ENCODE data around the gene SPNS3. TPM values are rescaled to one million over a fixed set of nuclear protein-coding genes. Genes with fewer than 3 reads are reported as not detected.

The SPNS3 gene
- total RNA-seq, 4 donors from 2014 or later: not detected

DNA sequence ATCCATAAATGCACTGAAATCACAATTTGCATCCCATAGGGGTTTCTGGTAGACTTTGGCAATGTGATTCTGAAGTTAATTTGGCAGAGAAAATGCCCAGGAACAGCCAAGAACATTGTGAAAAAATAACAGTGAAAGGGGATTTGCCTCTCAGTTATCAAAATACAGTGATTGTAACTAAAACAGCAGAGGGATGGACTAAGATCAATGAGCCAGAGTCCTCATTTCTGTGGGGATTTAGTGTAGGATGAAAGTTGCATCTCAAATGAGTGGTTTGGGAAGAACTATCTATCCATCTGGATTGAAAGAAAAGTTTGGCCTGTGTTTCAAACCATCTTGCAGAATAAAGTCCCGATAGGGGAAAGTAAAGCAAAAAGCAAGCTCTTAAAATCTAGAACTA, 93.4 kb downstream of the SPNS3 start:
- no peaks in the 10 kb centered on the region for H3K27me3 ChIP-seq
- no peak for ATAC-seq
- H3K4me1 ChIP-seq: peaks cover 0 to 17% of the 10 kb centered on the region in 2 donors
- intact Hi-C loops (cut with DNase I; ENCODE audit: low total_unique reads): no loop called here
- TF ChIP-seq POLR2A (IDR thresholded peaks at IDR 0.05): no peak
- TF ChIP-seq, protein P1, sequence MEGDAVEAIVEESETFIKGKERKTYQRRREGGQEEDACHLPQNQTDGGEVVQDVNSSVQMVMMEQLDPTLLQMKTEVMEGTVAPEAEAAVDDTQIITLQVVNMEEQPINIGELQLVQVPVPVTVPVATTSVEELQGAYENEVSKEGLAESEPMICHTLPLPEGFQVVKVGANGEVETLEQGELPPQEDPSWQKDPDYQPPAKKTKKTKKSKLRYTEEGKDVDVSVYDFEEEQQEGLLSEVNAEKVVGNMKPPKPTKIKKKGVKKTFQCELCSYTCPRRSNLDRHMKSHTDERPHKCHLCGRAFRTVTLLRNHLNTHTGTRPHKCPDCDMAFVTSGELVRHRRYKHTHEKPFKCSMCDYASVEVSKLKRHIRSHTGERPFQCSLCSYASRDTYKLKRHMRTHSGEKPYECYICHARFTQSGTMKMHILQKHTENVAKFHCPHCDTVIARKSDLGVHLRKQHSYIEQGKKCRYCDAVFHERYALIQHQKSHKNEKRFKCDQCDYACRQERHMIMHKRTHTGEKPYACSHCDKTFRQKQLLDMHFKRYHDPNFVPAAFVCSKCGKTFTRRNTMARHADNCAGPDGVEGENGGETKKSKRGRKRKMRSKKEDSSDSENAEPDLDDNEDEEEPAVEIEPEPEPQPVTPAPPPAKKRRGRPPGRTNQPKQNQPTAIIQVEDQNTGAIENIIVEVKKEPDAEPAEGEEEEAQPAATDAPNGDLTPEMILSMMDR (IDR thresholded peaks at IDR 0.05 in 4 of 5, conservative IDR thresholded peaks at IDR 0.05 in 1 of 5): no peak
- in situ Hi-C loops (cut with MboI; ENCODE audit: low sequenced_read_pairs in 4 of 4): no loop called here
- no peaks in the 10 kb centered on the region for H3K36me3 ChIP-seq
- H3K4me3 ChIP-seq: no peak overlapping the region
- no peak for DNase-seq
- H3K9me3 ChIP-seq: no peaks in the 10 kb centered on the region
- H3K27ac ChIP-seq: peak overlapping the region in 1 of 4 donors; percentile 37

DNA sequence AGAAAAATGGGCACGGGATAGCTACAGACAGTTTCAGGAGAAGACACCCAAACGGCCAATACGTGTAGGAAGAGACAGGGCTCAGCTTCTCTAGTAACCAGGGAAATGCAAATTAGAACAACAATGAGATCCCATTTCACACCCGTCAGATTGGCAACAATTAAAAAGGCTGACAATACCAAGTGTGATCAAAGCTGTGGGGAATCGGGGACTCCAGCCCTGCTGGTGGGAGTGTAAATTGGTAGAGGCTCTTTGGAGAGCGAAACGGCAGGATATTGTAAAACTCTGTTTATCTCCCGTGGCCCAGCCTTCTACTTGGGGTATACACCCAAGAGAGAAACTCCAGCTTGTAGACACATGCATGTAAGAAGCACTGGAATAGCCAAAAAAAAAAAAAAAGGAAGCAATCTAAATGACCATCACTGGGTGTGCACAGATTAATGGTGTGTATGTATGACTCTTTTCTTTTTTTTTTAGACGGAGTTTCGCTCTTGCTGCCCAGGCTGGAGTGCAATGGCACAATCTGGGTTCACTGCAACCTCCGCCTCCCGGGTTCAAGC, 93.9 kb downstream of the SPNS3 start:
- H3K27ac ChIP-seq: peak overlapping the region in 2 of 4 donors; percentile 9 to 26
- no peak for DNase-seq
- H3K27me3 ChIP-seq: no peaks in the 10 kb centered on the region
- TF ChIP-seq, protein P1 (IDR thresholded peaks at IDR 0.05 in 4 of 5, conservative IDR thresholded peaks at IDR 0.05 in 1 of 5): no peak
- no peak for TF ChIP-seq POLR2A (IDR thresholded peaks at IDR 0.05)
- H3K9me3 ChIP-seq: no peaks in the 10 kb centered on the region
- no peak overlapping the region for H3K4me3 ChIP-seq
- in situ Hi-C loops (cut with MboI; ENCODE audit: low sequenced_read_pairs in 4 of 4): no loop called here
- H3K4me1 ChIP-seq: peaks cover 0 to 17% of the 10 kb centered on the region in 2 donors
- no peaks in the 10 kb centered on the region for H3K36me3 ChIP-seq
- ATAC-seq: no peak
- intact Hi-C loops (cut with DNase I; ENCODE audit: low total_unique reads): no loop called here

DNA sequence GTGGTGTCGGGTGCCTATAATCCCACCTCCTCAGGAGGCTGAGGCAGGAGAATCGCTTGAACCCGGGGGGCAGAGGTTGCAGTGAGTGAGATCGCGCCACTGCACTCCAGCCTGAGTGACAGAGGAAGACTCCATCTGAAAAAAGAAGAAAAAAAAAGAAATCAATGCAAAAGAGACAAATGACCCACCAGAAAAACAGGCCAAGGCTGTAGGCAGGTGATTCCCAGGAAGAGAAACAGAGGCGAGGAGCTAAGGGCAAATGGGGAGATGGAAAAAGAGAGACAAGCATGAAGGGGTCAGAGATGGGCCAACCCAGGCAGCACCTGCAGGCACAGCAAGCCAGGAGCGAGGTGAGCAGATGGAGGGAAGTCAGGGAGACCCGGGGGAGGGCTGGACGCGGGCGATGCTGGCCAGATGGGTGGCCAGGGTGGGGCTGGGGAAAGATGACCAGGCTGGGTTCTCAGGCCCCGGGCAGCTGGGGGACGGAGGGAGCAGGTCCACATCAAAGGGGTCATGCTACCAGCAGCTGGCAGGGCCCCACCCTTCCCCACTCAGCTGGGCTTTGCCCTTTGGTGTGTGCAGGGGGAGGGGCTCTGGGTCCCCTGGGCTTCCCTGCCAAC, 95.9 kb downstream of the SPNS3 start:
- DNase-seq (no peak), ATAC-seq (no peak)
- no peak overlapping the region for H3K4me3 ChIP-seq
- H3K27me3 ChIP-seq: no peaks in the 10 kb centered on the region
- intact Hi-C loops (cut with DNase I; ENCODE audit: low total_unique reads): no loop called here
- no peaks in the 10 kb centered on the region for H3K9me3 ChIP-seq
- no peaks in the 10 kb centered on the region for H3K36me3 ChIP-seq
- H3K27ac ChIP-seq: peak overlapping the region in 3 of 4 donors; percentile 63 to 76 (median 71)
- in situ Hi-C loops (cut with MboI; ENCODE audit: low sequenced_read_pairs in 4 of 4): no loop called here
- no peak for TF ChIP-seq POLR2A (IDR thresholded peaks at IDR 0.05)
- TF ChIP-seq, protein P1 (IDR thresholded peaks at IDR 0.05 in 4 of 5, conservative IDR thresholded peaks at IDR 0.05 in 1 of 5): no peak
- H3K4me1 ChIP-seq: peaks cover 4 to 28% of the 10 kb centered on the region in 2 donors

DNA sequence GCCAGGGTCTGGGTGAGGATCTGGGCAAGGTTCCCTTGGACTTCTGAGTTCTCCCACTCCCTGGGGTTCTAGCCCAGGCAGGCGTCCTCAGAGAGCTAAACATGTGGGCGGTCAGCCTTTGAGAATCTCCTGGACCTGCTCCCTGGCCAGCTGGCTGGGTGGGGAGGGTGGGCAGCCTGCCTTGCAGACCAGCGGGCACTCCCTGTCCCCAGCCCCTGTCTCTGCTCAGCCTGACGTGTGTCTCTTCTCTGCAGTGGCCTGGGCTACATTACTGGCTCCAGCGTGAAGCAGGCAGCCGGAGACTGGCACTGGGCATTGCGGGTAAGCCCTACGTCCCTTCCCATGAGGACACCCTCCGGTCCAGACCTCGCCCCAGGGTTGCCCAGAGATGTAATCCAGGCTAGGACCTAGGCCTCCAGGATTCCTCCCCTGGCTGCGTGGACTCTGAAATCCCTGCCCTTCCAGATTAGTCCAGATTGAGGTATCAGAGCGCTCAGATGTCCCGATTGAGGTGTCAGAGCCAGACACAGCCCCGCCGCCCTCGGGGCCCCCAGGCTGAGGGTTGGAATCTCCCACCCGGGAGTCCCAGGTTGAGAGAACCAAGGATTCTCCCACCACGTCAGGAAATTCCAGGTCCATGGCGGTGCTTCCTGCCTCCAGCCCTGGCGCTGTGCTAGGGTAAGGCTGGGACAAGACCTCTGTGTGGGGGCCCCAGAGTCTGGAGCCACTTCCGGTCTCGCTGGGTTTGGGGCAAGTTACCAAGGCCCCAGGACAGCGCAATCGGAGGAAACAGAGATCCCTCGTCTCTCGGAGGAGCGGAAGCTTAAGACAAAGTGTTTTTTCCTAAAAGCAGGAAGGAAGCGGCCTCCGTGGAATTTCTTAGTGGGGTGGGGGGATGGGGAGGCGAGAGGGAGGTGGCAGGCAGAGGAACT, 97.3 kb downstream of the SPNS3 start:
- intact Hi-C loops (cut with DNase I; ENCODE audit: low total_unique reads) (no loop called here), in situ Hi-C loops (cut with MboI; ENCODE audit: low sequenced_read_pairs in 4 of 4) (no loop called here)
- TF ChIP-seq, protein P1 (IDR thresholded peaks at IDR 0.05 in 4 of 5, conservative IDR thresholded peaks at IDR 0.05 in 1 of 5): no peak
- TF ChIP-seq POLR2A (IDR thresholded peaks at IDR 0.05): no peak
- Histone ChIP-seq H3K27ac (peak overlapping the region; percentile 54 to 76 (median 67)), H3K4me1 (peaks cover 17 to 33% of the 10 kb centered on the region in 2 donors), H3K9me3 (no peaks in the 10 kb centered on the region), H3K36me3 (no peaks in the 10 kb centered on the region), H3K27me3 (no peaks in the 10 kb centered on the region), H3K4me3 (no peak overlapping the region)
- ATAC-seq (no peak), DNase-seq (no peak)

Data from gastrocnemius medialis (tissue), 4 donors.